AG04450 (cell line): ENCODE results near the gene CDH13. TPM values are rescaled to one million over a fixed set of nuclear protein-coding genes. Genes with fewer than 3 reads are reported as not detected.

Experiments
- CTCF ChIA-PET: fragments of 300-600, 350-600 bp; formaldehyde crosslinking; extraction: SDS; loops from one replicate; lab custom pipeline; 2022; ENCODE audit warnings: antibody characterized with exemption, inconsistent platforms; lab: Charles Lee
- POLR2A ChIA-PET: fragments of 350-600 bp; formaldehyde crosslinking; extraction: SDS; loops from one replicate; lab custom pipeline; 2021; ENCODE audit warnings: antibody characterized with exemption, inconsistent platforms; lab: Yijun Ruan, JAX
- DNase-seq: peaks from one replicate; pipeline ENCODE4 v3.0.0-alpha.2; 2011; ENCODE audit warnings: low read depth, low spot score
- H3K27ac ChIP-seq: one replicate; pipeline ENCODE4 v1.5.1; 2012; ENCODE audit warnings: low read depth, low read length, control low read depth
- H3K27me3 ChIP-seq: one replicate; pipeline ENCODE4 v1.6.0; 2012; ENCODE audit warnings: low read length; ENCODE audit not compliant: control insufficient read depth, insufficient read depth
- H3K4me3 ChIP-seq: 2 replicates; pipeline ENCODE4 v1.5.1; 2011; ENCODE audit warnings: mild to moderate bottlenecking, low read depth, low read length, control low read depth
- H3K9me3 ChIP-seq: 2 replicates; pipeline ENCODE4 v1.5.1; 2012; ENCODE audit warnings: low read length; ENCODE audit not compliant: control insufficient read depth, insufficient read depth
- polyA plus RNA-seq: library from polyadenylated mRNA; depleted of rRNA; stranded (reverse); fragments of >200 nt; gene quantifications from 2 replicates; pipeline ENCODE4 v1.2.3, GENCODE V29; 2011
- TF ChIP-seq, protein P1 (sequence below): IDR thresholded peaks from 2 replicates; pipeline ENCODE4 v1.5.1; 2011; ENCODE audit warnings: low read depth, low read length, control low read depth, inconsistent platforms

CDH13 gene
- polyA plus RNA-seq, 1 experiment, result 55.0 TPM

DNA sequence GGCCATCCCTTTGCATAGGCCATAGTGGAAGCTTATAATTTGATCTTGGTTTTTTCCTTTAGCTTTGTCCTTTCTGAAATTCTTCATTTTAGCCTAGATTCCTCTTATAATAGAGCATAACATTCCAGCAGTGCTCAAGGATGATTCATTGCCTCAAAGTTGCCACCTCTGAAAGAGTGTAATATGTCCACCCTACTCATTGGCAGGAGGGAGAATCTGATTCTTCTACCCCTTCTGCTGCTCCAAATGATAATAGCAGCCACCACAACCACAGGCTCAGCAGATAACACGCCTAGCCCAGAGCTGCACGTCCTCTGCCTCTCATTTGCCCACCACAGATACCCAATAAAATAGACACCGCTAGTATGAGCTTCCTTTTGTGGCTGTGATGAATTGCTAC lies 843.6 kb downstream of the CDH13 start:
- no peak for DNase-seq
- H3K4me3 ChIP-seq, result no peak overlapping the region
- H3K27ac ChIP-seq, result no peak overlapping the region
- no peaks in the 10 kb centered on the region for H3K27me3 ChIP-seq
- POLR2A ChIA-PET, result interaction anchor here (0.7 kb wide), 1 partner anchor 32 kb away, joined by 4 read pairs; no protein-coding TSS in a partner anchor
- TF ChIP-seq, protein P1, sequence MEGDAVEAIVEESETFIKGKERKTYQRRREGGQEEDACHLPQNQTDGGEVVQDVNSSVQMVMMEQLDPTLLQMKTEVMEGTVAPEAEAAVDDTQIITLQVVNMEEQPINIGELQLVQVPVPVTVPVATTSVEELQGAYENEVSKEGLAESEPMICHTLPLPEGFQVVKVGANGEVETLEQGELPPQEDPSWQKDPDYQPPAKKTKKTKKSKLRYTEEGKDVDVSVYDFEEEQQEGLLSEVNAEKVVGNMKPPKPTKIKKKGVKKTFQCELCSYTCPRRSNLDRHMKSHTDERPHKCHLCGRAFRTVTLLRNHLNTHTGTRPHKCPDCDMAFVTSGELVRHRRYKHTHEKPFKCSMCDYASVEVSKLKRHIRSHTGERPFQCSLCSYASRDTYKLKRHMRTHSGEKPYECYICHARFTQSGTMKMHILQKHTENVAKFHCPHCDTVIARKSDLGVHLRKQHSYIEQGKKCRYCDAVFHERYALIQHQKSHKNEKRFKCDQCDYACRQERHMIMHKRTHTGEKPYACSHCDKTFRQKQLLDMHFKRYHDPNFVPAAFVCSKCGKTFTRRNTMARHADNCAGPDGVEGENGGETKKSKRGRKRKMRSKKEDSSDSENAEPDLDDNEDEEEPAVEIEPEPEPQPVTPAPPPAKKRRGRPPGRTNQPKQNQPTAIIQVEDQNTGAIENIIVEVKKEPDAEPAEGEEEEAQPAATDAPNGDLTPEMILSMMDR, result no peak
- no peaks in the 10 kb centered on the region for H3K9me3 ChIP-seq
- CTCF ChIA-PET, result no interaction called here

DNA sequence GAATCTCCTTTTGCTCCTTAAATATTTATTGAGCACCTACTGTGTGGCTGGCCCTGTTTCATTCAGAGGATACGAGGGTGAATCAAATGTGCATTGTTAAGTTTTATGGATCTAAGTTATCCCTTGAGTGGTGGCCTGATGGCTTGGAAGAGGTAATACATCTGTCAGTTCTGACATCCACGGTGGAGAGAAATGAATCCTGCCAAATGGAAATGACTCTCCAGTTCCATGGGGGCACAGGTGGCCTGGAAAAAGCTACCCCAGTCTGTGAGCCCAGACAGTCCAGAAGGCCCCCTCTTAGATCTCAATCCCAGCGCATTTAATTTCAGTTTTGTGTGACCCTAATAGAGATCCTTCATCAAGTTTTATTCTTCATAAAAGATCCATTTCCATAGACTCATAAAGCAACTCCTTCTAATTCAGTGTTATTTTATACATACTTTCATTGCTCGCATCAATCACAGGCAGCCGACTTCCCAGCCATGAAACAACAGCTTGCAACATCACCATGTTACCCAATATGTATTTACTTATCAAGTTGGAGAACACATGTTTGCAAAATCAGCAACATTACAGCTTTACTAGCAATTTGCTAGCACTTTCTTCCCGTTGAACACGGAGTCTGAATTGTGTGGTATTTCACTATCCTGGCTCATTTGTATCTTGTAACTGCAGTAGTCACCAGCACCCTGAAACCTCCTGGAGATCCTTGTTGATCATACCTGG lies 846.2 kb downstream of the CDH13 start:
- DNase-seq, result no peak
- TF ChIP-seq, protein P1, result no peak
- ChIA-PET POLR2A (no interaction called here), CTCF (no interaction called here)
- no peak overlapping the region for H3K27ac ChIP-seq
- H3K4me3 ChIP-seq, result no peak overlapping the region
- H3K27me3 ChIP-seq, result no peaks in the 10 kb centered on the region
- no peaks in the 10 kb centered on the region for H3K9me3 ChIP-seq

DNA sequence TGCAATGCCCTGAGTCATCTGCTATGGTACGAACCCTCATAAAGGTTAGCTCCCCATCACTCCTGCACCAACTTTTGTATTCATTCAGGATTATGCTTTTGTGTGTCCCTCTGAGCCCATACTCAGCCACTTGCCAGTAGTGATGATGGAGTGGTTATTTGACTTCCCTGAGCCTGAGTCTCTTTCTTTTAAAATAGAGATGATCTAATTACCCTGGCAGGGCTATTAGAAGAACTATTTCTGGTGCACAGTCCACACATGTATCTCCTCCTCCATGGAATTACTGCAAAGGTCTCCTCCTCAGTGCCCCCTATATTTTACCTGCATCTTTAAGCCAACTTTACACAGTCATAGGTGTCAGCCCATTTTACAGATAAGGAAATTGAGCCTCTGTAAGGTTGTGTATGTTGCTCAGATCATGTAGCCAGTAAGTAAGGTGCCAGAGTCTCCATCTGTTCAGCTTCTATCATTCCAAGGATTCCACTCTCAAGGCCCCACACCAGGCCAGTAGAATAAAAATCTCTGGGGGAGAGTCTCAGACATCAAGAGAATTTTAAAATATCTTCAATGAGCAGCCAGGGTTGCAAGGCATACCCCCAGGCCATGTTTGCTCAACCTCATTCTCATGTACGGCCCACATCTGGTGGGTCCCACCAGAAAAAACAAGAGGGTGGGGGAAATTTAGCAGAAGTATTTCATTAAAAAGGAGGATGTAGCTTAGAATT lies 847.3 kb downstream of the CDH13 start:
- TF ChIP-seq, protein P1, result no peak
- CTCF ChIA-PET, result no interaction called here
- DNase-seq, result no peak

DNA sequence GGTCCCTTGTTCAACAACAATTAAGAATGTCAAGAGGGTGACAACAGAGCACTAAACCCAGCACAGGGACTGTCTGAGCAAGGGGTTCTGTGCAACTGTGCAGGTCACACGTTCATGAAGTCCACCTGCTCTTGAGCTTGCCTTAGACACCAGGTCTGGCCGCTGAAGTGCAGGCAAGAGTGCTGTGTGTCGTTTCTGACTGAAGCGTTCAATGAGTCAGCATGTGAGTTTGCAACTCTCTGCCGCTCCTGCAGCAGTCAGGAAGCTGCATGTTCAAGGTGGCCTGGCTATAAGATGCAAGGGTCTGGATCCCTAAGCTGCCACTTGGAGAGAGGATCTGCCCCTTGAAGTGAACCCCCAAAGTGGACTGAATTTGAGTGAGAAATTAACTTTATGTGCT lies 848.3 kb downstream of the CDH13 start:
- DNase-seq, result no peak
- Histone ChIP-seq H3K27ac (no peak overlapping the region), H3K27me3 (no peaks in the 10 kb centered on the region), H3K9me3 (no peaks in the 10 kb centered on the region), H3K4me3 (no peak overlapping the region)
- TF ChIP-seq, protein P1, result no peak
- ChIA-PET POLR2A (no interaction called here), CTCF (no interaction called here)

More for the DNA sequence above, 847.3 kb downstream of the CDH13 start:
- H3K27ac ChIP-seq, result no peak overlapping the region
- POLR2A ChIA-PET, result no interaction called here
- H3K27me3 ChIP-seq, result no peaks in the 10 kb centered on the region
- no peak overlapping the region for H3K4me3 ChIP-seq
- H3K9me3 ChIP-seq, result no peaks in the 10 kb centered on the region

DNA sequence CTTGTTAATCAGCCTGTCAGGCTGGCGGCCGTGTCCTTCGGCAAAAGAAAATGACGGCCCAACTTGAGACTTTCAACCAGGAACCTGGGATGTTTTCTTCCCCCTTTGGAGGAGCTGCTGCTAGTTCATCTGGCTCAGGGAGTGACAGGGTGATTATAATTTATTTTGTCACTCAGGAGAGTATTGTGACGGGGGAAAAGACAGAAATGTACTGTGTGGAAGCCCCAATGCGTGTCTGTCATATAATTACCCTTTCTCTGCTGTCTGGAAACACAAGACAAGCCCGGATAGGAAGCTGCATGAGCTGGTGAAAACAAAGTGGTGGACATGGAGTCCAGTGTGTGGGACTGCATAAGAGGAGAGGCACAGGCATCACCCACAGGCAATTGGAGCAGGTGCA lies 854.8 kb downstream of the CDH13 start:
- TF ChIP-seq, protein P1, result no peak
- H3K4me3 ChIP-seq, result no peak overlapping the region
- DNase-seq, result no peak
- no peaks in the 10 kb centered on the region for H3K9me3 ChIP-seq
- no peaks in the 10 kb centered on the region for H3K27me3 ChIP-seq
- H3K27ac ChIP-seq, result no peak overlapping the region
- POLR2A ChIA-PET, result no interaction called here
- CTCF ChIA-PET, result no interaction called here
